PC-9 (cell line): Measurements from ENCODE around the gene ATP11A. TPM values are rescaled to one million over a fixed set of nuclear protein-coding genes. Genes with fewer than 3 reads are reported as not detected.
A peak's percentile ranks its signal among the peaks of the same experiment; 100 is the strongest.

ENCODE experiments used
- BruUV-seq: library from RNA; stranded (reverse); fragments of 400-500 nt; replicated peaks from 2 replicates; lab custom pipeline; 2021; lab: Mats Ljungman, UMichigan
- CTCF ChIA-PET: fragments of 300-600 bp; sonication (Branson Sonifier 250); formaldehyde crosslinking; loops from one replicate; lab custom pipeline; 2022; ENCODE audit warnings: antibody characterized with exemption; lab: Charles Lee
- POLR2A ChIA-PET: fragments of 300-600 bp; sonication (Branson Sonifier 250); formaldehyde crosslinking; loops from one replicate; lab custom pipeline; 2022; ENCODE audit warnings: antibody characterized with exemption; ENCODE audit not compliant: unreplicated experiment; lab: Charles Lee
- DNase-seq, 2 experiments: peaks; one replicate each; pipeline versions ENCODE4 v3.0.0 to v3.0.0-alpha.2; 2015 to 2022; ENCODE audit warnings: mixed read lengths in 1 of 2
- H2AFZ ChIP-seq: fragments of 200-600 bp; sonication (generic); 2 replicates; pipeline ENCODE4 v1.8.1; 2017; ENCODE audit warnings: antibody characterized with exemption
- H3F3A ChIP-seq: fragments of 200-600 bp; sonication (generic); 2 replicates; pipeline ENCODE4 v1.8.1; 2017; ENCODE audit warnings: antibody characterized with exemption, mild to moderate bottlenecking, low read depth; ENCODE audit not compliant: insufficient read depth
- H3K27ac ChIP-seq: fragments of 200-600 bp; sonication (generic); 2 replicates; pipeline ENCODE4 v1.6.1; 2016; ENCODE audit warnings: mixed run types
- H3K27me3 ChIP-seq: fragments of 200-600 bp; sonication (generic); 2 replicates; pipeline ENCODE4 v1.6.1; 2016; ENCODE audit warnings: low read depth, mixed run types; ENCODE audit not compliant: insufficient read depth
- H3K36me3 ChIP-seq: fragments of 200-600 bp; sonication (generic); 2 replicates; pipeline ENCODE4 v1.6.1; 2016; ENCODE audit warnings: low read depth, mixed run types
- H3K4me1 ChIP-seq: fragments of 200-600 bp; sonication (generic); replicated peaks from 2 replicates; pipeline ENCODE4 v1.6.1; 2016; ENCODE audit warnings: mixed run types; ENCODE audit not compliant: insufficient read depth
- H3K4me2 ChIP-seq: fragments of 200-600 bp; sonication (generic); 2 replicates; pipeline ENCODE4 v1.6.1; 2017; ENCODE audit warnings: mixed run types
- H3K4me3 ChIP-seq: fragments of 200-600 bp; sonication (generic); 2 replicates; pipeline ENCODE4 v1.6.1; 2016; ENCODE audit warnings: mixed run types
- H3K79me2 ChIP-seq: fragments of 200-600 bp; sonication (generic); 2 replicates; pipeline ENCODE4 v1.6.1; 2017; ENCODE audit warnings: low read depth, mixed run types
- H3K9me2 ChIP-seq: fragments of 200-600 bp; sonication (generic); 2 replicates; pipeline ENCODE4 v1.8.1; 2017; ENCODE audit warnings: mild to moderate bottlenecking; ENCODE audit not compliant: insufficient read depth
- H3K9me3 ChIP-seq: fragments of 200-600 bp; sonication (generic); 2 replicates; pipeline ENCODE4 v1.8.1; 2016; ENCODE audit warnings: low read depth; ENCODE audit not compliant: insufficient read depth
- H4K20me1 ChIP-seq: fragments of 200-600 bp; sonication (generic); 2 replicates; pipeline ENCODE4 v1.8.1; 2017; ENCODE audit not compliant: insufficient read depth
- EZH2 ChIP-seq: fragments of 200-600 bp; sonication (generic); IDR thresholded peaks from 2 replicates; pipeline ENCODE4 v1.8.0; 2017; ENCODE audit warnings: antibody characterized with exemption, low read depth
- intact Hi-C: fragments of 100-400 bp; cut with micrococcal nuclease; formaldehyde crosslinking; loops from one replicate; pipeline ENCODE4 v1.10.0; 2022; ENCODE audit not compliant: unreplicated experiment
- total RNA-seq: library from RNA; stranded (reverse); gene quantifications from 2 replicates; pipeline ENCODE4 v1.2.3, GENCODE V29; 2021
- TF ChIP-seq, protein P1 (sequence below): fragments of 200-600 bp; sonication (generic); conservative IDR thresholded peaks from 2 replicates; pipeline ENCODE4 v1.6.1; 2017; ENCODE audit warnings: mixed run types, antibody characterized with exemption, mild to moderate bottlenecking, moderate library complexity

ATP11A gene
- total RNA-seq, 1 experiment from 2014 or later: 92.2 TPM

GRCh38 chr13:112779856-112780604 is 90.2 kb downstream of the ATP11A start:
- Histone ChIP-seq H4K20me1 (peaks cover 10% of the 10 kb centered on the region; the same call in 1 of the 2 replicates), H3K36me3 (no peaks in the 10 kb centered on the region), H3K9me3 (no peaks in the 10 kb centered on the region), H3K4me1 (peaks cover 11% of the 10 kb centered on the region), H3K79me2 (peaks cover 61% of the 10 kb centered on the region), H3K4me2 (no peak overlapping the region), H3F3A (no peaks in the 10 kb centered on the region; the same call in 1 of the 2 replicates), H3K27me3 (no peaks in the 10 kb centered on the region), H3K9me2 (no peaks in the 10 kb centered on the region), H3K27ac (no peak overlapping the region), H2AFZ (no peak overlapping the region), H3K4me3 (no peak overlapping the region)
- no TSS peak for BruUV-seq
- ChIA-PET CTCF (interaction anchor here (0.6 kb wide), 1 partner anchor 700 kb away, joined by 5 read pairs; no protein-coding TSS in a partner anchor), POLR2A (interaction anchor here (0.6 kb wide), 1 partner anchor 430 kb away, joined by 9 read pairs; the partner anchor contains the start of gene CUL4A)
- intact Hi-C loops: no loop called here
- TF ChIP-seq, protein P1, sequence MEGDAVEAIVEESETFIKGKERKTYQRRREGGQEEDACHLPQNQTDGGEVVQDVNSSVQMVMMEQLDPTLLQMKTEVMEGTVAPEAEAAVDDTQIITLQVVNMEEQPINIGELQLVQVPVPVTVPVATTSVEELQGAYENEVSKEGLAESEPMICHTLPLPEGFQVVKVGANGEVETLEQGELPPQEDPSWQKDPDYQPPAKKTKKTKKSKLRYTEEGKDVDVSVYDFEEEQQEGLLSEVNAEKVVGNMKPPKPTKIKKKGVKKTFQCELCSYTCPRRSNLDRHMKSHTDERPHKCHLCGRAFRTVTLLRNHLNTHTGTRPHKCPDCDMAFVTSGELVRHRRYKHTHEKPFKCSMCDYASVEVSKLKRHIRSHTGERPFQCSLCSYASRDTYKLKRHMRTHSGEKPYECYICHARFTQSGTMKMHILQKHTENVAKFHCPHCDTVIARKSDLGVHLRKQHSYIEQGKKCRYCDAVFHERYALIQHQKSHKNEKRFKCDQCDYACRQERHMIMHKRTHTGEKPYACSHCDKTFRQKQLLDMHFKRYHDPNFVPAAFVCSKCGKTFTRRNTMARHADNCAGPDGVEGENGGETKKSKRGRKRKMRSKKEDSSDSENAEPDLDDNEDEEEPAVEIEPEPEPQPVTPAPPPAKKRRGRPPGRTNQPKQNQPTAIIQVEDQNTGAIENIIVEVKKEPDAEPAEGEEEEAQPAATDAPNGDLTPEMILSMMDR: no peak
- no peak for TF ChIP-seq EZH2
- peak in 1 of 2 experiments; percentile 47 for DNase-seq

GRCh38 chr13:112781287-112781686 is 91.4 kb downstream of the ATP11A start:
- BruUV-seq: no TSS peak
- H3K79me2 ChIP-seq: peaks cover 53% of the 10 kb centered on the region

DNA sequence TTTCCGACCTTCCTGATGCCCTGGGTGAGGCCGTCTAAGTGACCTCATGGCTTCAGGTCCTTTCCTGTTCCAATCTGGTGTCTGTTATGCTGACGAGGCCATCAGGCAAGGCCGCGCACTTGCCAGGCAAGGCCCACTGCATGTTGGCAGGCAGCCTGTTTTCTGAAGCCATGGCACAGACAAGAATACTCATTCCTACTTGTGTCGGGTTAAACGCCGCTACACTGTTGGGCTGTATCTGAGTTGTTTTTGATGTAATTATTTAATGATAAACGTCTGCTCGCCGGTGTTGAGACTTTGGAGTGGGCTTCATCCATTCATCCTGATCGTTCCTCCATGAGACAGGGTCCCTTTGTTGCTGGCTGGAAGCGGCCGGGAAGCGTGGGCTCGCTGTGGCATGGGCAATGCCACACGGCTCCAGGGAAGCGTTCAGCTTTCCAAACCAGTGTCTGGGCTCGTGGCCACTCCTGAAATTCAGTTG is 92.1 kb downstream of the ATP11A start:
- H3K4me3 ChIP-seq: no peak overlapping the region
- BruUV-seq: no TSS peak
- TF ChIP-seq EZH2: no peak
- TF ChIP-seq, protein P1: no peak
- no peak overlapping the region for H2AFZ ChIP-seq
- intact Hi-C loops: no loop called here
- peaks cover 11% of the 10 kb centered on the region for H3K4me1 ChIP-seq
- no peaks in the 10 kb centered on the region; the same call in 1 of the 2 replicates for H3F3A ChIP-seq
- no peak overlapping the region for H3K27ac ChIP-seq
- H3K9me2 ChIP-seq: no peaks in the 10 kb centered on the region
- H3K27me3 ChIP-seq: no peaks in the 10 kb centered on the region
- POLR2A ChIA-PET: no interaction called here
- H3K9me3 ChIP-seq: no peaks in the 10 kb centered on the region
- H4K20me1 ChIP-seq: peaks cover 2% of the 10 kb centered on the region; the same call in 1 of the 2 replicates
- no peak for DNase-seq
- CTCF ChIA-PET: no interaction called here
- H3K79me2 ChIP-seq: peaks cover 53% of the 10 kb centered on the region
- H3K36me3 ChIP-seq: no peaks in the 10 kb centered on the region
- no peak overlapping the region for H3K4me2 ChIP-seq

More at GRCh38 chr13:112781287-112781686, 91.4 kb downstream of the ATP11A start:
- Histone ChIP-seq H3K4me3 (no peak overlapping the region), H3F3A (no peaks in the 10 kb centered on the region; the same call in 1 of the 2 replicates), H3K27me3 (no peaks in the 10 kb centered on the region), H3K9me3 (no peaks in the 10 kb centered on the region), H3K36me3 (no peaks in the 10 kb centered on the region), H3K4me1 (peaks cover 11% of the 10 kb centered on the region), H4K20me1 (peaks cover 7% of the 10 kb centered on the region; the same call in 1 of the 2 replicates), H3K27ac (no peak overlapping the region), H2AFZ (no peak overlapping the region), H3K9me2 (no peaks in the 10 kb centered on the region), H3K4me2 (no peak overlapping the region)
- TF ChIP-seq EZH2: no peak
- TF ChIP-seq, protein P1: no peak
- intact Hi-C loops: no loop called here
- ChIA-PET CTCF (no interaction called here), POLR2A (no interaction called here)
- DNase-seq: no peak
